Fibroblast of skin of right quadriceps (primary cell): ENCODE measurements around the gene FLG2.
"Not testable (repeated sequence)": the region's sequence is repeated elsewhere in the genome, so short reads cannot be mapped to it uniquely, and the experiment has no call there.

Source experiments
- DNase-seq: peaks from one replicate; pipeline ENCODE4 v3.0.0-alpha.2; 2013

FLG2 gene

GRCh38 chr1:152309955-152310354 lies 49.9 kb downstream of the FLG2 start:
- no peak for DNase-seq

DNA sequence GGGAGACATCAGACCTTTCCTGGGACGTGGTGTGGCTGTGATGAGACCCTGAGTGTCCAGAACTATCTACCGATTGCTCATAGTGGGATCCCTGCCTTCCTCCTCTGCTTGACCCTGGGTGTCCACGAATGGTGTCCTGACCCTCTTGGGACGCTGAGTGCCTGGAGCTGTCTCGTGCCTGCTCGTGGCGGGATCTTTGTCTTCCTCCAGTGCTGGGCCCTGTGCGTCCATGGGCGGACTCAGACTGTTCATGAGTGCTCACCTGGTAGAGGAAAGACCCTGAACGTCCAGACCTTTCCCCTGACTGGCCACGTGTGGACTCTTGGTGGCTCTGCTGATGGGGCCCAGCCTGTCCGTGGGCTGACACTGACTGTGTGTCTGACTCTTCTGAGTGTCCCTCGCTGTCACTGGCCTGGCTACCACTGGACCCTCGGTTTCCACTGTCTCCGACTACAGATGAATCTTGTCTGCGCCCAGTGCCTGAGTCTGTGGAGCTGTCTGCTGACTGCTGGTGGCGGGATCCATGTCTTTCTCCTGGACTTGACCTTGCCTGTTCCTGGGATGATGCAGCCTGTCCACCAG lies 50.4 kb downstream of the FLG2 start:
- not testable (repeated sequence) for DNase-seq

DNA sequence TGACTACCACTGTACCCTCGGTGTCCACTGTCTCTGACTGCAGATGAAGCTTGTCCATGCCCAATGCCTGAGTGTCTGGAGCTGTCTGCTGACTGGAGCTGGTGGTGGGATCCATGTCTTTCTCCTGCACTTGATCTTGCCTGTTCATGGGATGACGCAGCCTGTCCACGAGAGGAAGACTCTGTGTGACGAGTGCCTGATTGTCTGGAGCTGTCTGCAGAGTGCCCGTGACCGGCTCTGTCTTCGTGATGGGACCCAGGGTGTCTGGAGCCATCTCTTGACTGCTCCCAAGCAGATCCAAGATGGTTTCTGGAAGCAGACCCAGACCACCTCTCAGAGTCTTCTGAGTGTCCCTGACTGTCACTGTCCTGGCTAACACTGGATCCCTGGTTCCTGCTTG lies 51.0 kb downstream of the FLG2 start:
- not testable (repeated sequence) for DNase-seq

DNA sequence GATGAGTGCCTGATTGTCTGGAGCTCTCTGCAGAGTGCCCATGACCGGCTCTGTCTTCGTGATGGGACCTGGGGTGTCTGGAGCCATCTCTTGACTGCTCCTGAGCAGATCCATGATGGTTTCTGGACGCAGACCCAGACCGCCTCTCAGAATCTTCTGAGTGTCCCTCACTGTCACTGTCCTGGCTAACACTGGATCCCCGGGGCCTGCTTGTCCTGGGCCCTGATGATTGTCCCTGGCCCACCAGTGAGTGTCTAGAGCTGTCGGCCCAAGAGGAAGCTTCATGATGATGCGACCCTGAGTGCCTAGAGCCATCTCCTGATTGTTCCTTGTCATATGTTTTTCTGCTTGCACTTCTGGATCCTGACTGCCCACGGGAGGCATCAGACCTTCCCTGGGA lies 51.8 kb downstream of the FLG2 start:
- DNase-seq = not testable (repeated sequence)

- not testable (repeated sequence) for DNase-seq
Measured at GRCh38 chr1:152306123-152306522, 53.7 kb downstream of the FLG2 start.

DNA sequence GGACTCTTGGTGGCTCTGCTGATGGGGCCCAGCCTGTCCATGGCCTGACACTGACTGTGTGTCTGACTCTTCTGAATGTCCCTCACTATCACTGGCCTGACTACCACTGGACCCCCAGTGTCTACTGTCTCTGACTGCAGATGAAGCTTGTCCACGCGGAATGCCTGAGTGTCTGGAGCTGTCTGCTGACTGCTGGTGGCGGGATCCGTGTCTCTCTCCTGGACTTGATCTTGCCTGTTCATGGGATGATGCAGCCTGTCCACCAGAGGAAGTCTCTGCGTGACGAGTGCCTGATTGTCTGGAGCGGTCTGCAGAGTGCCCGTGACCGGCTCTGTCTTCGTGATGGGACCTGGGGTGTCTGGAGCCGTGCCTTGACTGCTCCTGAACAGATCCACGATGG lies 55.0 kb downstream of the FLG2 start:
- DNase-seq = not testable (repeated sequence)

DNA sequence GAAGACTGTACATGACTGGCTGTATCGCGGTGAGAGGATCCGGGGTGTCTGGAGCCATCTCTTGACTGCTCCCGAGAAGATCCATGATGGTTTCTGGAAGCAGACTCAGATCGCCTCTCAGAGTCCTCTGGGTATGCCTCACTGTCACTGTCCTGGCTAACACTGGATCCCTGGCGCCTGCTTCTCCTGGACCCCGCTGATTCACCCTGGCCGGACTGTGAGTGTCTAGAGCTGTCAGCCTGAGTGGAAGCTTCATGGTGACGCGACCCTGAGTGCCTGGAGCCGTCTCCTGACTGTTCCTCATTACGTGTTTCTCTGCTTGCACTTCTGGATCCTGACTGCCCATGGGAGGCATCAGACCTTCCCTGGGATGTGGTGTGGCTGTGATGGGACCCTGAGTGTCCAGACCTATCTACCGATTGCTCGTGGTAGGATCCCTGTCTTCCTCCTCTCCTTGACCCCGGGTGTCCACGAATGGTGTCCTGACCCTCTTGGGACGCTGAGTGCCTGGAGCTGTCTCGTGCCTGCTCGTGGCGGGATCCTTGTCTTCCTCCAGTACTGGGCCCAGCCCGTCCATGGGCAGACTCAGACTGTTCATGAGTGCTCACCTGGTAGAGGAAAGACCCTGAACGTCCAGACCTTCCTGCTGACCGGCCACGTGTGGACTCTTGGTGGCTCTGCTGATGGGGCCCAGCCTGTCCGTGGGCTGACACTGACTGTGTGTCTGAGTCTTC lies 56.5 kb downstream of the FLG2 start:
- not testable (repeated sequence) for DNase-seq
